Hepatocyte (in vitro differentiated cells): ENCODE measurements around the gene PLCH2. TPM values are rescaled to one million over a fixed set of nuclear protein-coding genes. Genes with fewer than 3 reads are reported as not detected.

Source experiments
- DNase-seq: peaks from one replicate; pipeline ENCODE4 v3.0.0-alpha.2; 2016; ENCODE audit warnings: low spot score
- H2AFZ ChIP-seq: fragments of 200-600 bp; sonication (generic); 2 replicates; pipeline ENCODE4 v1.6.0; 2016; ENCODE audit warnings: antibody characterized with exemption, mild to moderate bottlenecking
- H3K27ac ChIP-seq: fragments of 200-600 bp; sonication (generic); 2 replicates; pipeline ENCODE4 v1.5.1; 2016; ENCODE audit warnings: mild to moderate bottlenecking
- H3K27me3 ChIP-seq: fragments of 200-600 bp; sonication (generic); 2 replicates; pipeline ENCODE4 v1.6.1; 2016
- H3K36me3 ChIP-seq: fragments of 200-600 bp; sonication (generic); replicated peaks from 2 replicates; pipeline ENCODE4 v1.5.1; 2016; ENCODE audit warnings: low read depth; ENCODE audit not compliant: insufficient read depth
- H3K4me1 ChIP-seq: fragments of 200-600 bp; sonication (generic); 2 replicates; pipeline ENCODE4 v1.5.1; 2016; ENCODE audit warnings: mild to moderate bottlenecking, moderate library complexity; ENCODE audit not compliant: insufficient read depth
- H3K4me2 ChIP-seq: fragments of 200-600 bp; sonication (generic); 2 replicates; pipeline ENCODE4 v1.6.0; 2016
- H3K4me3 ChIP-seq: fragments of 200-600 bp; sonication (generic); 2 replicates; pipeline ENCODE4 v1.5.1; 2016; ENCODE audit warnings: mild to moderate bottlenecking
- H3K79me2 ChIP-seq: fragments of 200-600 bp; sonication (generic); 2 replicates; pipeline ENCODE4 v1.6.0; 2017; ENCODE audit warnings: mild to moderate bottlenecking
- H3K9me2 ChIP-seq: fragments of 200-600 bp; sonication (generic); replicated peaks from 2 replicates; pipeline ENCODE4 v1.6.0; 2017; ENCODE audit warnings: mild to moderate bottlenecking; ENCODE audit not compliant: insufficient read depth
- H3K9me3 ChIP-seq: fragments of 200-600 bp; sonication (generic); 2 replicates; pipeline ENCODE4 v1.5.1; 2016; ENCODE audit warnings: low read depth, mild to moderate bottlenecking
- H4K20me1 ChIP-seq: fragments of 200-600 bp; sonication (generic); 2 replicates; pipeline ENCODE4 v1.6.0; 2016; ENCODE audit warnings: mild to moderate bottlenecking; ENCODE audit not compliant: insufficient read depth, poor library complexity, severe bottlenecking
- CTCF ChIP-seq: fragments of 200-600 bp; sonication (generic); IDR thresholded peaks from 2 replicates; pipeline ENCODE4 v1.5.1; 2016; ENCODE audit warnings: antibody characterized with exemption, mild to moderate bottlenecking; ENCODE audit not compliant: poor library complexity
- EZH2 ChIP-seq: fragments of 200-600 bp; sonication (generic); IDR thresholded peaks from 2 replicates; pipeline ENCODE4 v1.6.1; 2016; ENCODE audit warnings: antibody characterized with exemption, mild to moderate bottlenecking, borderline replicate concordance
- EZH2phosphoT487 ChIP-seq: fragments of 200-600 bp; sonication (generic); IDR thresholded peaks from one replicate; pipeline ENCODE4 v1.6.1; 2018; ENCODE audit warnings: antibody characterized with exemption, mild to moderate bottlenecking, low read depth, moderate library complexity; ENCODE audit not compliant: unreplicated experiment, severe bottlenecking
- WGBS: methylation state at CpG from one replicate; pipeline ENCODE4 v1.1.6; 2016; ENCODE audit warnings: low lambda C conversion rate; ENCODE audit errors: missing lambda C conversion rate; 5-methylcytosine and 5-hydroxymethylcytosine counted together
- polyA plus RNA-seq: library from polyadenylated mRNA; unstranded; fragments of >200 nt; fragmentation: Nextera tagmentation; extraction: Ambion mirVana; gene quantifications from 2 replicates; pipeline ENCODE4 v1.2.1, GENCODE V29; 2016
- total RNA-seq: library from RNA; depleted of rRNA; stranded (reverse); fragments of >200 nt; gene quantifications from 2 replicates; pipeline ENCODE4 v1.2.3, GENCODE V29; 2014

Gene PLCH2
- total and polyA plus RNA-seq, 2 experiments from 2014 or later, result 1.3 to 3.4 TPM

DNA sequence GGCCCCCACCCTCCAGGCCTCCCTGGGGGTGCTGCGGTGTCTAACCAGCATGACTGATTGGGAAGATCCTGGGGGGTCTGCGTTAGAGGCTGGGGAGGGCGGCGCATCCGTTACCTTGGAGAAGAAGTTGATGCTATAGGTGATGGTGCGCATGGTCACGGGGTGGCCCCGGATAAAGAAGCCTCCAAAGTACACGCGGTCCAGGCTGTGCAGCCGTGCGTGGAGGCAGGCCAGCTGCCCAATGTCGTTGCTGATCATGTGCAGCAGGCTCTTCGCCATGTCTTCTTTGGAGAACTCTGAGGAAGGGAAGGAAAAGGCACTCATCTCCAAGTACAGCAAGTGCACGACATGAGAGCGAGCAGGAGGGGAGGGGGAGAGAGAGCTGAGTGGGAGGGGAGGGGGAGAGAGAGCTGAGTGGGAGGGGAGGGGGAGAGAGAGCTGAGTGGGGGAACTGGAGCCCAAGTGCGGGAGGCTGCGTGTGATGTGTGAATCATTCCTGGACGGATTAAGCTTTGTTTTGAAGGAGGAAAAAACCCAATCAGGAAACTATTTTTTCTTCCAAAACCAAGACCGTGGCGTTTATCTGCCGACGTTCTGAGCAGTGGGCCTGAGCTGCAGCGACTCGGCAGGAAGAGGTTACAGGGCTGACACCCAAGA is 43.1 kb downstream of the PLCH2 start:
- Histone ChIP-seq H3K79me2 (peaks cover 29% of the 10 kb centered on the region), H3K9me3 (no peaks in the 10 kb centered on the region), H3K36me3 (no peaks in the 10 kb centered on the region)

GRCh38 chr1:2519729-2520128 is 43.6 kb downstream of the PLCH2 start:
- TF ChIP-seq EZH2 (no peak), CTCF (no peak), EZH2phosphoT487 (no peak)
- no peaks in the 10 kb centered on the region for H3K36me3 ChIP-seq
- peaks cover 35% of the 10 kb centered on the region for H3K79me2 ChIP-seq
- no peaks in the 10 kb centered on the region for H3K9me2 ChIP-seq
- H3K4me3 ChIP-seq, result no peak overlapping the region
- H3K9me3 ChIP-seq, result no peaks in the 10 kb centered on the region
- peaks cover 7% of the 10 kb centered on the region for H3K4me1 ChIP-seq
- H2AFZ ChIP-seq, result no peak overlapping the region
- no peaks in the 10 kb centered on the region for H3K27me3 ChIP-seq
- no peak overlapping the region for H3K4me2 ChIP-seq
- 96% methylated on average over 29 of the region's 30 CpGs for WGBS
- DNase-seq, result no peak
- no peak overlapping the region for H3K27ac ChIP-seq
- peaks cover 38% of the 10 kb centered on the region for H4K20me1 ChIP-seq

More for the DNA sequence above, 43.1 kb downstream of the PLCH2 start:
- TF ChIP-seq CTCF (no peak), EZH2phosphoT487 (no peak), EZH2 (no peak)
- peaks cover 4% of the 10 kb centered on the region for H3K4me1 ChIP-seq
- no peaks in the 10 kb centered on the region for H3K27me3 ChIP-seq
- peaks cover 33% of the 10 kb centered on the region for H4K20me1 ChIP-seq
- H3K4me2 ChIP-seq, result no peak overlapping the region
- no peak overlapping the region for H3K4me3 ChIP-seq
- no peak for DNase-seq
- no peak overlapping the region for H3K27ac ChIP-seq
- 94% methylated on average over 23 of the region's 25 CpGs for WGBS
- no peak overlapping the region for H2AFZ ChIP-seq
- H3K9me2 ChIP-seq, result no peaks in the 10 kb centered on the region

- TF ChIP-seq EZH2 (no peak), EZH2phosphoT487 (no peak), CTCF (no peak)
- no peaks in the 10 kb centered on the region for H3K27me3 ChIP-seq
- no peaks in the 10 kb centered on the region for H3K9me3 ChIP-seq
- H3K36me3 ChIP-seq, result no peaks in the 10 kb centered on the region
- DNase-seq, result no peak
- peaks cover 11% of the 10 kb centered on the region for H3K4me1 ChIP-seq
- peaks cover 40% of the 10 kb centered on the region for H3K79me2 ChIP-seq
- no peak overlapping the region for H3K4me3 ChIP-seq
- no peak overlapping the region for H3K27ac ChIP-seq
- no peaks in the 10 kb centered on the region for H3K9me2 ChIP-seq
- 96% methylated on average over 20 of the region's 20 CpGs for WGBS
- H2AFZ ChIP-seq, result no peak overlapping the region
- H4K20me1 ChIP-seq, result peaks cover 43% of the 10 kb centered on the region
- no peak overlapping the region for H3K4me2 ChIP-seq
These were observed 44.1 kb downstream of the PLCH2 start for GRCh38 chr1:2520206-2520605.

DNA sequence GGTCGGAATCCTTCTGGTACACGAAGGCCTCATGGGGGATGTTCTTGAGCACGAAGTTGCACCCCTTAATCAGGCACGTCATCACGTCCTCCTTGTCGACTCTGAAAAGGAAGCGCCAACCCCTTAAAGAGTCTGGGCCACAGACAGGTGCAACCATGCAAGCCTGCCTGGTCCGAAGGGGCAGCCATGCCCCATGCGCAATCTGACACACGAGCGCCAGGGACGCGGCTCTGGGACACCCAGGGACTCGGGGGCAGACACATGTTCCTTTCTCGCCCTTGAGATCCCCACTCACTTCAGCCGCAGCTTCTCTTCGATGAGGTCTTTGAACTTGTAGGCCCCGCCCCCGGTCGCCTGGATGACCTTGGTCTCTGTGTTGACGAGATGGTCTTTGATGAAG is 44.7 kb downstream of the PLCH2 start:
- Histone ChIP-seq H3K4me1 (peaks cover 14% of the 10 kb centered on the region), H3K36me3 (no peaks in the 10 kb centered on the region), H2AFZ (no peak overlapping the region), H3K9me3 (no peaks in the 10 kb centered on the region), H3K4me2 (no peak overlapping the region), H4K20me1 (peaks cover 49% of the 10 kb centered on the region), H3K27ac (no peak overlapping the region), H3K79me2 (peaks cover 46% of the 10 kb centered on the region), H3K27me3 (no peaks in the 10 kb centered on the region), H3K4me3 (no peak overlapping the region), H3K9me2 (no peaks in the 10 kb centered on the region)
- no peak for TF ChIP-seq EZH2phosphoT487
- no peak for TF ChIP-seq EZH2
- no peak for TF ChIP-seq CTCF
- DNase-seq, result no peak
- 96% methylated on average over 21 of the region's 21 CpGs for WGBS
